Stimulated activated CD4-positive, alpha-beta T cell treated with anti-CD3 and anti-CD28 coated beads, Interleukin-1b, Interleukin-23, amount 100 ng/mL, for 4 hours (primary cell): ENCODE data around the gene RAMP1.

ENCODE experiments used
- DNase-seq, 2 donors: peaks; one replicate each; pipeline ENCODE4 v3.0.0-alpha.2; 2020; ENCODE audit warnings: low read depth in 2 of 2

RAMP1 gene

DNA sequence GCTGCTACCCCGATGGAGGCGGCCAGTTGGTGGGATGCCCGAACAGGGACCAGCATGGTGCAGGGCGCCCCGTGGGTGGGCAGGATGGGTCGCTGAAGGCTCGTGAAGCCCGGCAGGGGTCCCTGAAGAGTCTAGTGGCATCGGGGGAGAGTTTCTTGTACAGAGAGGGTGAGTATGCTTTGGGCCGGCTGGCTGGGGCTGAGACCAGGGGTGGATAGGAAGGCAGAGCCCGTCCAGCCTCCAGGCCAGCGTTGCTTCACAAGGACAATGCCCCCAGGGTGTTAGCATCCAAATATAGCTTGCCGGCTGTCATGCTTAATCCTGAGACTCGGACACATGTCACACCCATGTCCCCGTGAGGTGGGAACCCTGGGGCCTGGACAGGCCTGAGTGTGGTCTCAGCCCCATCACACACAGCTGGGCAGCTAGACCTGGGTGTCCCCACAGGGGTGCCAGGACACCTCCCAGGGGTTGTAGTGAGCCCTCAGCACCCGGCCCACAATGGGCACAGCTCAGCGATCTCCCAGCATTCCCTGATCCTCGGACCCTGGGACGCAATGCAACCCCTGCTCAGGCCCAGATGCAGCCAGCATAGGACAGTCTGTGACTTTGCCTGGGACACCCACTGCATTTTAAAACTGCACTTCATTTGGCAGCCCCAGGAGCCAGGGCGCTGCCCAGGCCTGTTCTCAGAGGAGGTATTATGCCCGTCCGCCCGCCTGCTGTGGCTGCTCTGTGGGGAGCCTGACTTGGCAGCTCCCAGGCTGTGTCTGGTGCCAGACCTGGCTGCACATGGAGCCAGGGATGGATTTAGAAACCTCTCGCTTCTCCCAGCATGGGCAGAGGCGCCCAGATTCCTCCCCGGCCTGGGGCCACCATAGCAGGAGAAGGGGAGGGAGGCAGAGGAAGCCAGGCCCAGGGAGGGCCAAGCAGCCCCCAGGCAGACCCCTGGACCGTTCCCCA, 36.4 kb downstream of the RAMP1 start:
- DNase-seq, result no peak

DNA sequence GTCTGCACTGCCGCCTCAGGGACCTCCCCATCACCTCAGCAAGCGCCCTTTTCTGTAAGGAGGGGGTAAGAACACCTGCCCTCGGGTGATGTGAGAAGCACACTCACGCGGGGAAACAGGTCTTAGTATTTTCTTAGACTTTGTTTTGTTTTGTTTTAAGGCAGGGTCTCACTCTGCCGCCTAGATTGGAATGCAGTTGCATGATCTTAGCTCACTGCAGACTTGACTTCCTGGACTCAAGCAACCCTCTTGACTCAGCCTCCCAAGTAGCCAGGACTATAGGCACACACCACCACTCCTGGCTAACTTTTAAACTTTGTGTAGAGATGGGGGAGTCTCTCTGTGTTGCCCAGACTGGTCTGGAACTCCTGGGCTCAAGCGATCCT, 37.1 kb downstream of the RAMP1 start:
- no peak for DNase-seq

DNA sequence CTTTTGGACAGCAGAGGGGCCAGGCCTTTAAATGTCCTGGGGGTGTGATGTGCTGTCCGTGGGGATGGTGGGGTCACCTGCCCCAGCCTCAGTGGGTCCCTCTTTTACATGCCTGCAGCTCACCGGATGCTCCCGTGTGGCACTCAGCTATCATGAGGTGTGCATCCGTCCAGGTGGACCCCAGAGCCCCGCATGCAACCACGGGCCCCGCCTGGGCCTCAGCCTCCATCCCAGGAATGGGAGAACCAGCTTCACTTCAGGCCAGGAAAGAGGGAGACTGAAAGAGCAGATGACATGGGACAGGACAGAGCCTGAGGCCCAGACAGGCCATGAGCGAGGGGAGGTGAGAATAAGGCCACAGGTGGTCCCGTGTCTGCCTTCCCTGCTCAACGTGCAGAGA, 37.5 kb downstream of the RAMP1 start:
- no peak for DNase-seq

DNA sequence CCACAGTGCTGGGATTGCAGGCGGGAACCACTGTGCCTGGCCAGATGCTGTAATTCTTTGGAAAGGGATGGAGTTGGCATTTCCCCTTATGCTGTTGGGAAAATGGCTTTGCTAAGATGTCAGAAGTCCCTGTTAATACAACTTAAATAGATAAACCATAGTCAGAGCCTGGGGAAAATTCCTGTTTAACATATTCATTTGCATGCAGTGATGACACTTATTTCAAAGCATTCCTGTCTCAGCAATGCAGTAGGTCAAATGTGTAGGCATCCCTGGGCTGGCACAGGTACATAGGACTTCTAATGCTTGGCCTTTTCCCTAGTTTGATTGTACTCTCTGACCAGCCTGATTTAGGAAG, 38.6 kb downstream of the RAMP1 start:
- no peak for DNase-seq

DNA sequence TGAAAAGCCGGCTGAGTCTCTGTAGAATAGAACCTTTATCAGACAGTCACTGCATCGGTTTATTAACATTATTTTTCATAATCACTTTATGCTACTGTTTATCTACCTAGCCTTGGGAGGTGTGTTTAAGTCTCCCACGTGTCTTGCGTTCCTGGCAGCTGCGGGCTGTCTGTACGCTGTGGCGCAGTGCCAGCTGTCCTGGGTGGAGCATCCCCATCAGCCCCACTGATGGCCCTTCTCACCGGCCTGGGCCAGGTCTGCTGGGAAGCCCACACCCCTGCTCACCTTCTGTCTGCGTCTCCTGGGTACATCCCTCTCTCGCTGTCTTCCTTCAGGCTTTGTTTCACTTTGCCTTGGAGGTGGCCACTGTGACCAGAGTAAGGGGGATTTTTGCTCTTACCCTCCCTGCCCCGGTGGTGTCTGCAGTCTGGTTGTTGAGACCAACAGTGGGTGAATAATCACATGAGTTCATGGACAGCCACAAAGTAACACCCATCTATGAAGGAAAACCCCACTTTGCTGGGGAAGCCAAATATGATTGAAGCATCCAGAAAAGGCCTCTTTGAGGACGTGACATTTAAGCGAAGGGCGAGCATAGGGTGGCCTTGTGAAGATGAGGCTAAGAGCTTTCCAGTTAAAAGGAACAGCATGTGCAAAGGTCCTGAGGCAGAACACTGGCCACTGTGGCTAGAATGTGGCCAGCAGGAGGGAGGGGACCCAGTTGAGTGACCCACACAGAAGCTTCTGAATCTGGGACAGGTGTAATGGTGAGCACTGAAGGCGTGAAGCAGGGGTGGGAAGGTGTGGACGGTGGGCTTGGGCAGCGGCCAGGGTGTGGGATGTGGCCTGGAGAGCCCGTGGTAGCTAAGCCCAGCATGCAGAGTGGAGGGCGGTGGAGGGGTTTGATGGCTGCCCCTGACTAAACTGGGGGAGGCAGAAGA, 41.7 kb downstream of the RAMP1 start:
- no peak for DNase-seq

DNA sequence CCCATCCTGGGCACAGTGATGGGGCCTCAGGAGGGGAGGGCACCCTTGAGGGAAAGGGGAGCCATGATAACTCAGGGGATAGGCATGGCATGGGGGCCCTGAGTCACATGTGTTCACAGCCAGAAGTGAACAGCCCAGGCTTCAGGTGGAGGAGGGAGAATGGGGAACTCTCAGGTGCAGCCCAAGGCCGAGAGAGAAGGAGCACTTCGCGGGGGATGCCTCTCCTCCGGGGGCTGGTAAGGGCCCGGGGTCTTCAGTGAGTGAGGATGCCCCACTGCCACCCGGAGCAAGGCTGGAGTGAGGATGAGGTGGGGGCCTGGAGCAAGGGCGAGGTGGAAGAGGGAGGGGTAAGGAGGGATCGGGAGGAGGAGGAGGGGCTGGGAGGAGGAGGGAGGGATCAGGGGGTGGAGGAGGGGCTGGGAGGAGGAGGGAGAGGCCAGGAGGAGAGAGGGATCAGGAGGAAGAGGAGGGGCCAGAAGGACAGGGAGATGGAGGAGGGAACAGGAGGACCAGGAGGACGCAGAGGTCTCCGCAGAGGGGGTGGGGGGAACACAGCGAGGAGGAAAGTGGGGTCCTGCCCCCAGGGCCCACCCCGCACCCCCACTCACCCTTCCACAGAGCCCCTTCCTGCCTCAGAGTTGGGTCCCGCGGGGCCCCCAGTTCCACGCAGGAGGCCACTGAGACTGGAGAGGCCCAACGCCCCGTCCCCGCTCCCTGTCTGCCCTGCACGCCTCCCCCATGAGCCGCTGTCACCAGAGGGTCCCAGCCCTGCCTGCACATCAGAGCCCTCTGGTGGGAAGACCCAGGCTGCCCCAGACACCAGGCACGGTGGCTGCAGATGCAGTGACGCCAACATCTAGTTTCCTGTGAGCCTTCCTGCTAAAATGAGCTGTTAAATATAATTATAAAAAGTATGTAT, 42.8 kb downstream of the RAMP1 start:
- DNase-seq, result no peak

DNA sequence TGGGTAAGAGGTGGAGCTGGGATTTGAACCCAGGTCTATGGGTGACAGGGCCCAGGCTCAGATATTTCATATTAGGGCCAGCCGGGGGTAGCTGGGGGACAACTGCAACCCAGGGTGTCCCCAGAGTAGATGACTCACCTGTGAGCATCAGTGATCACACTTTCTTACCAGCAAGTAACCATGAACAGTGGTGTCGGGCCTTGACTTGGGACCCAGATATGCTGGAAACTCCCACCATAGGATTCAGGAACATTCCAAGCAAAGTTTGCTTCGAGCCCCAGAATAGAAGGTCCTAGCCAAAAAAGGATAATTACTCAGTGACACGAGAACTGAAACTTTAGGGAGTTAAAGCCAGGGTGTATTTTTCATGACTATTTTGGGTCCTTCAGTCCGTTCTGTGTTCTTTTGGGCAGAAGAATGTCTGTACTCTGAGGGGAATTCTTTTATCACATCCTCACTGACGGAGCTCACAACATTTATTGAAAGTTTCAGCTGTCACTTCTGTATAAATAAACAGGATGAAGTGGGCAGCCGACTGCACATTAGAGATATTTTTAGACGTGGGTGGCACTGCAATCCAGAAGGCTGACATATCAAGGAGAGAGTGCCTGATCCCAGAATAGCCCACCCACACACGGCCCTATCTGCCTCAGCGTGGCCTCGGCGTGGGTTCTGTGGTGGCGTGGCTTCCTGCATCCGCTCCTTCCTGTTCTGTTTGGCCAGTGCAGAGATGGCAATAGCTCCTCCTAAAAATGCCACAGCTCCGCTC, 45.6 kb downstream of the RAMP1 start:
- no peak for DNase-seq

DNA sequence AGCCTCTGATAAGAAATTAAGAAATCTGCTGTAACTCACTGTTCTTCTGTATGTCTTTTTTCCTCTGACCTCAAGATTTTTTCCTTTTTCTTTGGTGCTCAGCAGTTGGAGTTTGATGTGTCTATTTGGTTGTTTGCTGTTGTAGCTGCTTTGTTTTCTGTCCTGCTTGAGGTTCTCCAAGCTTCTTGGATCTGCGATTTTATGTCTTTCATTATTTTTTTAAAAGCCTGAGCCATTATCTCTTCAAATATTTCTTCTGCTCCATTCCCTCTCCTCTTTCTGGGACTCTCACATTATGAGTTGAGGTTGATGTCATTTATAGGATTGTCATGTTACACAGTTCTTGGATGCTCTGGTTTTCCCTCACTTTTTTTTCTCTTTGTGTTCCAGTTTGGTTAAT, 47.7 kb downstream of the RAMP1 start:
- DNase-seq, result no peak

DNA sequence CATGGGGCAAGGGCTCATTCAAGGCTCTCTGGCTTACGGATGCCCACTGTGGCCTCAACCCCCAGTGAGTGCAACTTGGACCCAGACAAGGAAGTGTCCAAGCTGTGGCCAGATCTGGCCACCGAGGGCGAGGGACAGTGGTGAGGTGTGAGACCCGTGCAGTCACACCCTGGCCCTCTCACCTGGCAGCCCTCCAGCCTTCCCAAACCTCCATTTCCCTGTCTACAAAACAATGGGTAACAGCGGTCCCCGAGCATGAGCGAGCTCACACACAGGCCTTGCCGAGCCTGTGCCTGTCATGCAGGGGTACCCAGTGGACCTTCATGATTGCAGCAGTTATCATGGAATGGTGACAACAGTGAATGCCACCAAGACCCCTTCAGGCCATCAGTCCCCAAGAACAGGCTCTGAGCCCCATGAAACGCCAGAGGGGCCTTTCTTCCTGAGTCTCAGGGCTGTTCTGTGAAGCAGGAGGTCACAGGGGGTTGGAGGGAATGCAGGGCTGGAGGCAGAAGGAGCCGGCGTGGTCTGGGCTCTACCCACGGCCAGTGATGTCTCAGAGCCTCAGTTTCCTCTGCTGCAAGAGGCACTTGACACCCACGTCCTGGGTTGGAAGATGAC, 49.8 kb downstream of the RAMP1 start:
- no peak for DNase-seq

DNA sequence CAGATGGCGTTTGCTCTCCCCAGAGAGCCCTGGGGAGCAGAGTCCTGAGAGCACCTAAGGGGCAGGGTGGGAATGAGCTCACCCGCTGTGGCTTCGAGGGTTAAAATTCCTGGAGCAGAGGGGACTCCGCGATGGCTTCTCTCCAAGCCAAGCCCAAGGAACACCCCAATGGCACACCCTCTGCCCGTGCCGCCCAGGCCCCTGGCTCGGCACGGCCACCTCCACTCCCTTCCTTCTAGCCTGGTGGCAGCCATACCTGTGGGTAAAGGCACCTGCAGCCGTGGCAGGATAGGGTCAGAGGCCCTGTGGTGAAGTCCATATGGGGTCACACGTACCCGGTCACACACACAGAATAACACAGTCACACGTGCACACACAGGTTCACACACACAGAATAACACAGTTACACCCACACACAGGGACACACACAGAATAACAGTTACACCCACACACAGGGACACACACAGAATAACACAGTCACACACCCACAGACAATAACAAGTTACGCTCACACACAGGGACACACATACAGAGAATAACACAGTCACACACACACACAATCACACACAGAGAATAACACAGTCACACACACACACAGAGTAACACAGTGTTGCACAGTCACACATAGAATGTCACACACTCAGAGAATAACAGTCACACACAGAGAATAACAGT, 50.5 kb downstream of the RAMP1 start:
- DNase-seq, result no peak

DNA sequence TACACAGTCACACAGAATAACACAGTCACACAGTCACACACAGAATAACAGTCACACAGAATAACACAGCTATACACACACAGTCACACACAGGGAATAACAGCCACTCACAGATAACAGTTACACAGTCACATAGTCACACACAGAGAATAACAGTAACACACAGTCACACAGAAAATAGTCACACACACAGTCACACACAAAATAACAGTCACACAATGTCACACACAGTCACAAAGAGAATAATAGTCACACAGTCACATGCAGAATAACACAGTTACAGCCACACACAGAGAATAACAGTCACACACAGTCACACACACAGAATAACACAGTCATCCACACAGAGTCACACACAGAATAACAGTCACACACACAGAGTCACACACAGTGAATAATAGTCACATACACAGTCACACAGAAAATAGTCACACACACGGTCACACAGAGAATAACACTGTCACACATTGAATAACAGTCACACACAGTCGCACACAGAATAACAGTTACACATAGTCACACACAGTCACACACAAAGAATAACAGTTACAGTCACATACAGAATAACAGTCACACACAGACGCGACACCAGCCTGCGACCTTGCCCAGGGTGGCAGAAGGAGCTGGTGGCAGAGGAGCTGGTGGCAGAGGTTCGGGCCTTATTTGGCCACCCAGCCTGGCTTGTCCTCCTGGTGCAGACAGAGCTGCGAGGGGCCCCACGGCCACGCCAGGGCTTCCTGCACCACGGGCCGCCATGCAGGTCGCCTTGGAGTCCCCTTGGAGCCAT, 51.3 kb downstream of the RAMP1 start:
- DNase-seq, result no peak

DNA sequence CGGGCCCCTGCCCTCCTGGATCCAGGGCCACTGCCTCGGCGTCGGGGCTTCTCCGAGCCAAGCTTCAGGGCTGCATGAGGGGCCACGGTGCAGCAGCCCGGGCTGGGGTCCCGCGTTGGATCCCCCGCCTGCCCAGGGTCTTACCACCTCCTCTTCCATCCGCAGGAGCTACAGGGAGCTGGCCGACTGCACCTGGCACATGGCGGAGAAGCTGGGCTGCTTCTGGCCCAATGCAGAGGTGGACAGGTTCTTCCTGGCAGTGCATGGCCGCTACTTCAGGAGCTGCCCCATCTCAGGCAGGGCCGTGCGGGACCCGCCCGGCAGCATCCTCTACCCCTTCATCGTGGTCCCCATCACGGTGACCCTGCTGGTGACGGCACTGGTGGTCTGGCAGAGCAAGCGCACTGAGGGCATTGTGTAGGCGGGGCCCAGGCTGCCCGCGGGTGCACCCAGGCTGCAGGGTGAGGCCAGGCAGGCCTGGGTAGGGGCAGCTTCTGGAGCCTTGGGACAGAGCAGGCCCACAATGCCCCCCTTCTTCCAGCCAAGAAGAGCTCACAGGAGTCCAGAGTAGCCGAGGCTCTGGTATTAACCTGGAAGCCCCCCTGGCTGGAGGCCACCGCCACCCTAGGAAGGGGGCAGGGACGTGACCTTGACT, 52.1 kb downstream of the RAMP1 start:
- DNase-seq, result no peak

DNA sequence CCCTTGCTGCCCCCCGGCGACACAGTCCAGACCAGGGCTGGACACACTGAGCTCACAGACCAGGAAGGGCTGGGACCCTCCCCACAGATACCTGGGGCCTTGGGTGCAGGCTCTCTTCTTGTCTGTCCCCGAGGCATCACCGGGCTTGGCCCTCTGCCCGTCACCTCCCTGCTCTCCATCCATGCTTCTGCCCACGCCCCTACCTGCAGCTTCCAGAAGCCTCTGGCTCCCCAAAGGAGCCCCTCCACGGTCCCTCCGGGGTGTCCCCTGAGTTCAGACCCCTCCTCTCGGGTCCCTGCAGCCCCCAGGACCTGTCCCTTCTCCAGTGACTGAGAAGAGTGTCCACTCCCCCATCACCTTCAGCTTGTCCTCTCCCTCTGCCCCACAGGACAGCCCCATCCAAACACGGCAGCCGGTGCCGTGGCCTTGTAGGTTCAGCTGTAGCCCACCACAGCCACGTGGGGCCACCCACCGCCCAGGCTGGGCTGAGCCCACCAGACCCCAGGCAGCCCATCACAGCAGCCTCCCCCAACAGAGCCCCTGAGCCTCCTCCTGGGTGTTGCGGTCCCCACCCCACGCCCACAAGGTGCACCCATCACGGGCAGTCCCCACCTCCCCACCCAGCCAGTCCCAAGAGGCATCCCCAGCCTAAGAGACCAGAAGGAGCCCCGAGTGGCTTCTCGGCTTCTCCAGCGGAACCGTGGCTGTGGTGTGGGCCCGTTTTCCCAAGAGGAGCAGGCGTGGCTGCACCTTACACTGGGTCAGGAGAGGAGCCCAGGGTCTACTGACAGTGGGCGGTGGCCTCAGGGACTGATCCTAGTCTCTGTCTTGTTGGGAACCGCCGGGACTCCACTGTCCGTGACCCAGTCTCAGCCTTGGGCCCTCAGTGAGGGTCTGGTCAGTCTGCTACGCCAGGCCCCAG, 53.1 kb downstream of the RAMP1 start:
- DNase-seq, result no peak

DNA sequence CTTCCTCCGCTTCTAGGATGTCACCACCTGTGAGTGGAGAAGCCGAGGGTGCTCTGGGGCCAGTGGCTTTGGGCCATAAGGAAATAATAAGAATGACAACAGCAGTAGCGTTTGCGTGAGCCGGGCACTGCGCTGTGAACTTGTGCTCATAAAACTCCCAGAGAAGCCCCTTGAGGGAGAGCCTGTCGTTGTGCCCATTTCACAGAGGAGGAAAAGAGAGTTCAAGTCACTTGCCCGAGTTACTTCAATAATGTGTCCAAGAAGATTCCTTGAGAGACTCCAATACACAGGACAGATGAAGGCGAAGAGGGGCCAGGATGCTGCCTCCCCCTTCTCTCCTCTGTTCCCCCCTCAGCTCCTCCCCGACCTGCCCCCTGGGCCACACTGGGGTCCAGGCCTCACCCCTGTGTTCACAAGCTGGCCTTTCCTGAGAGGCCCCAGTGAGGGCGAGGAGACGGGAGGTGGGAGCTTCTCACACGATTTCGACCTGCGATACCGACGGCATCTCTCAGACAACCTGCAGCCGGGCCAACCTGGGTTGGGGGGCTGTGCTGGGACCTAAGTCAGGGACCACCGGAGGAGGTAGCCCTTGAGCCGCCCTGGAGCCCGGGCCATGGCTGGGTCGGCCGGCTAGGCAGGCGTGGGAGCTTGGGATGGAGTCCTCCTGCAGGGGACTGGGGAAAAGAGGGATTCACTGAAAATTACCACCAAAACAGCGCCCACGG, 53.9 kb downstream of the RAMP1 start:
- no peak for DNase-seq

DNA sequence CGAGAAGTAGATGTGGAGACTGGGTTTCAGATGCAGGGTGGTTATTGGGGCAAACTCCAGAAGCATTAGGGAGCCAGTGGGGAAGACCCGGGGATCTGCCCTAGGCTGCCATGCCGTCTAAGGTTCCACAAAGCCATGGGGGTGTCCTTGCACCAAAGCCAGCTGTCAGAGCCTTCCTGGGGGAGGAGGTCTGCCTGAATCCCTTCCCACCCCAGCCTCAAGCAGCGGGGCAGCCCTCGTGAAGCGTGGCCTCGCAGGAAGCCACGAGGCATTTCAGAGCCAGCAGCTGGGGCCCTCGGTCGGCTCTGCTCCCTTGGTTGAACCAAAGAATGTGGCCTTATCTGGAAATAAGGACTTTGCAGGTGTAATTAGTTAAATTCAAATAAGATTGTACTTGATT, 56.2 kb downstream of the RAMP1 start:
- no peak for DNase-seq

DNA sequence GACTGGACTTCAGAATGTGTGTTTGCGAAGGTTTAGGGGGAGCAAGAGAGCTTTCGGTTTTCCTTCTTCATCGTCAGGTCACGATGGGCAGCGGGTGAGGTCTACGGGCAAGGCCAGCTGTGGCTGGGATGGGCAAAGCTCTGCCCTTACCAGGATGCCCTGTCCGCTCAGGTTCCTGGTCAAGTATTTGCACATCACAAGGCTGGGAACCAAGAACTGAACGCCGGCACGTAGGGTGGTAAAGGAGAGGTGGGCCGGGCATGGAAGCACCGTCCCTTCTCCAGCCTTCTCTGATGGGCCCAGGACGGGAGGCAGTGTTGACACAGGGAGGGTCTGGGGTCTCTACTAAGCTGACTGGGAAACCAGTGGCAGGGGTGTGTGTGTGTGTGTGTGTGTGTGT, 56.9 kb downstream of the RAMP1 start:
- no peak for DNase-seq
